HepG2 (cell line): ENCODE data around the gene PROC. TPM values are rescaled to one million over a fixed set of nuclear protein-coding genes. Genes with fewer than 3 reads are reported as not detected.

Experiments
- CBFB ChIP-seq: sonication (generic); formaldehyde crosslinking; IDR thresholded peaks from 2 replicates; pipeline ENCODE4 v1.4.0; 2020; ENCODE audit warnings: missing genetic modification reagents
- CENPX ChIP-seq: sonication (generic); formaldehyde crosslinking; IDR thresholded peaks from 2 replicates; pipeline ENCODE4 v1.9.0; 2021; ENCODE audit warnings: mild to moderate bottlenecking, missing genetic modification reagents, moderate library complexity
- ELF1 ChIP-seq: sonication (generic); formaldehyde crosslinking; IDR thresholded peaks from 2 replicates; pipeline ENCODE4 v1.4.0; 2020; ENCODE audit warnings: missing genetic modification reagents
- HOXD1 ChIP-seq: sonication (generic); formaldehyde crosslinking; IDR thresholded peaks from 2 replicates; pipeline ENCODE4 v1.5.0; 2020; ENCODE audit warnings: missing genetic modification reagents
- MED13 ChIP-seq: sonication (generic); formaldehyde crosslinking; IDR thresholded peaks from 2 replicates; pipeline ENCODE4 v1.5.0; 2020; ENCODE audit warnings: missing genetic modification reagents
- PLRG1 ChIP-seq: fragments of 450-650 bp; conservative IDR thresholded peaks from 2 replicates; pipeline ENCODE4 v1.6.1; 2016
- RARA ChIP-seq: IDR thresholded peaks from 2 replicates; pipeline ENCODE4 v1.6.1; 2016; ENCODE audit warnings: missing genetic modification reagents, missing compliant biosample characterization
- RBM39 ChIP-seq: fragments of 200-400 bp; formaldehyde crosslinking; IDR thresholded peaks from one replicate; pipeline ENCODE4 v1.6.1; 2018; ENCODE audit warnings: antibody characterized with exemption, mild to moderate bottlenecking, low read depth, low read length; ENCODE audit not compliant: poor library complexity, severe bottlenecking
- STAG1 ChIP-seq: sonication (generic); formaldehyde crosslinking; IDR thresholded peaks from 2 replicates; pipeline ENCODE4 v1.4.0; 2020; ENCODE audit warnings: missing genetic modification reagents
- TBP ChIP-seq: sonication (generic); formaldehyde crosslinking; IDR thresholded peaks from 2 replicates; pipeline ENCODE4 v1.5.0; 2020; ENCODE audit warnings: missing genetic modification reagents
- TCF7 ChIP-seq: sonication (generic); IDR thresholded peaks from 2 replicates; pipeline ENCODE4 v1.6.1; 2016; ENCODE audit warnings: antibody characterized with exemption, low read depth
- TSC22D2 ChIP-seq: sonication (generic); formaldehyde crosslinking; IDR thresholded peaks from 2 replicates; pipeline ENCODE4 v1.5.1; 2020; ENCODE audit warnings: missing genetic modification reagents, mild to moderate bottlenecking, borderline replicate concordance
- ZFP91 ChIP-seq: sonication (generic); formaldehyde crosslinking; IDR thresholded peaks from 2 replicates; pipeline ENCODE4 v1.9.0; 2022; ENCODE audit warnings: missing genetic modification reagents, mild to moderate bottlenecking, borderline replicate concordance
- ZNF12 ChIP-seq: sonication (generic); formaldehyde crosslinking; IDR thresholded peaks from 2 replicates; pipeline ENCODE4 v1.5.0; 2020; ENCODE audit warnings: missing genetic modification reagents
- ZNF224 ChIP-seq: sonication (generic); formaldehyde crosslinking; IDR thresholded peaks from 2 replicates; pipeline ENCODE4 v1.5.0; 2020; ENCODE audit warnings: mild to moderate bottlenecking, missing genetic modification reagents
- ZNF329 ChIP-seq: sonication (generic); formaldehyde crosslinking; IDR thresholded peaks from 2 replicates; pipeline ENCODE4 v1.9.0; 2021; ENCODE audit warnings: low read depth, mild to moderate bottlenecking, missing genetic modification reagents
- ZNF414 ChIP-seq: sonication (generic); formaldehyde crosslinking; IDR thresholded peaks from 2 replicates; pipeline ENCODE4 v1.5.0; 2020; ENCODE audit warnings: missing genetic modification reagents
- ZNF432 ChIP-seq: sonication (generic); formaldehyde crosslinking; IDR thresholded peaks from 2 replicates; pipeline ENCODE4 v1.5.0; 2020; ENCODE audit warnings: missing genetic modification reagents, mild to moderate bottlenecking, borderline replicate concordance
- ZNF468 ChIP-seq: sonication (generic); formaldehyde crosslinking; IDR thresholded peaks from 2 replicates; pipeline ENCODE4 v1.8.0; 2022; ENCODE audit warnings: mild to moderate bottlenecking, moderate library complexity, missing genetic modification reagents
- ZNF496 ChIP-seq: sonication (generic); formaldehyde crosslinking; IDR thresholded peaks from 2 replicates; pipeline ENCODE4 v1.8.1; 2023; ENCODE audit warnings: mild to moderate bottlenecking, moderate library complexity, missing genetic modification reagents; ENCODE audit not compliant: insufficient replicate concordance
- ZNF530 ChIP-seq: sonication (generic); formaldehyde crosslinking; IDR thresholded peaks from 2 replicates; pipeline ENCODE4 v1.5.0; 2020; ENCODE audit warnings: low read depth, mild to moderate bottlenecking, missing genetic modification reagents
- ZNF589 ChIP-seq: sonication (generic); formaldehyde crosslinking; conservative IDR thresholded peaks from 2 replicates; pipeline ENCODE4 v1.8.0; 2022; ENCODE audit warnings: mild to moderate bottlenecking, moderate library complexity, missing genetic modification reagents
- ZSCAN9 ChIP-seq: IDR thresholded peaks from 2 replicates; pipeline ENCODE4 v1.6.1; 2016; ENCODE audit warnings: borderline replicate concordance
- polyA plus RNA-seq, 8 experiments: library from polyadenylated mRNA; depleted of rRNA in 3 of 8; stranded (reverse) in 7 of 8; unstranded in 1 of 8; fragments of >200 nt; fragmentation: Illumina TruSeq in 4 of 8; extraction: Trizol in 4 of 8; gene quantifications; 2 replicates each; pipeline versions ENCODE4 v1.2.1 to v1.2.3, GENCODE V29; 2011 to 2016; ENCODE audit warnings: low read depth in 4 of 8, missing spikeins in 1 of 8, mixed read lengths in 1 of 8; ENCODE audit not compliant: insufficient read depth in 1 of 8
- total RNA-seq, 5 experiments: library from RNA; depleted of rRNA; stranded (reverse); fragments of >200 nt; fragmentation: Illumina TruSeq; extraction: Trizol; gene quantifications; 2 replicates each; pipeline ENCODE4 v1.2.3, GENCODE V29; 2016; ENCODE audit warnings: low read depth in 1 of 5
- TF ChIP-seq, protein P1 (sequence below): sonication (generic); formaldehyde crosslinking; IDR thresholded peaks from 2 replicates; pipeline ENCODE4 v1.4.0; 2020; ENCODE audit warnings: mild to moderate bottlenecking, missing genetic modification reagents
- TF ChIP-seq, protein P2 (sequence below): sonication (generic); formaldehyde crosslinking; IDR thresholded peaks from 2 replicates; pipeline ENCODE4 v1.4.0; 2020; ENCODE audit warnings: missing genetic modification reagents, borderline replicate concordance

The PROC gene
- total and polyA plus RNA-seq, 2 of the 13 experiments (the other 11 are each of a cell fraction or from before 2014, with no cell fraction given): 134 to 185 TPM

GRCh38 chr2:127415593-127416505 lies 2.4 kb upstream of the PROC start (continued):
- TF ChIP-seq ZNF414 (CRISPR knock-in tag) (no peak), MED13 (CRISPR knock-in tag) (no peak), ZNF432 (CRISPR knock-in tag) (no peak), ZNF589 (CRISPR knock-in tag) (peak; percentile 83; the same call in 1 of the 2 replicates), CENPX (CRISPR knock-in tag) (no peak), ZNF496 (CRISPR knock-in tag) (no peak), ZSCAN9 (CRISPR knock-in tag) (no peak), TCF7 (no peak), TSC22D2 (CRISPR knock-in tag) (no peak), RBM39 (no peak), TBP (CRISPR knock-in tag) (no peak), CBFB (no peak), ZNF530 (CRISPR knock-in tag) (no peak), ZNF329 (CRISPR knock-in tag) (no peak), ZNF12 (CRISPR knock-in tag) (no peak), ELF1 (CRISPR knock-in tag) (no peak), RARA (CRISPR knock-in tag) (no peak), PLRG1 (no peak), ZNF468 (CRISPR knock-in tag) (no peak), ZFP91 (peak; percentile 19; the same call in 1 of the 2 replicates), ZNF224 (CRISPR knock-in tag) (no peak), HOXD1 (CRISPR knock-in tag) (no peak), STAG1 (CRISPR knock-in tag) (no peak)
- TF ChIP-seq, protein P1, sequence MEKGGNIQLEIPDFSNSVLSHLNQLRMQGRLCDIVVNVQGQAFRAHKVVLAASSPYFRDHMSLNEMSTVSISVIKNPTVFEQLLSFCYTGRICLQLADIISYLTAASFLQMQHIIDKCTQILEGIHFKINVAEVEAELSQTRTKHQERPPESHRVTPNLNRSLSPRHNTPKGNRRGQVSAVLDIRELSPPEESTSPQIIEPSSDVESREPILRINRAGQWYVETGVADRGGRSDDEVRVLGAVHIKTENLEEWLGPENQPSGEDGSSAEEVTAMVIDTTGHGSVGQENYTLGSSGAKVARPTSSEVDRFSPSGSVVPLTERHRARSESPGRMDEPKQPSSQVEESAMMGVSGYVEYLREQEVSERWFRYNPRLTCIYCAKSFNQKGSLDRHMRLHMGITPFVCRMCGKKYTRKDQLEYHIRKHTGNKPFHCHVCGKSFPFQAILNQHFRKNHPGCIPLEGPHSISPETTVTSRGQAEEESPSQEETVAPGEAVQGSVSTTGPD (CRISPR knock-in tag): no peak
- TF ChIP-seq, protein P2, sequence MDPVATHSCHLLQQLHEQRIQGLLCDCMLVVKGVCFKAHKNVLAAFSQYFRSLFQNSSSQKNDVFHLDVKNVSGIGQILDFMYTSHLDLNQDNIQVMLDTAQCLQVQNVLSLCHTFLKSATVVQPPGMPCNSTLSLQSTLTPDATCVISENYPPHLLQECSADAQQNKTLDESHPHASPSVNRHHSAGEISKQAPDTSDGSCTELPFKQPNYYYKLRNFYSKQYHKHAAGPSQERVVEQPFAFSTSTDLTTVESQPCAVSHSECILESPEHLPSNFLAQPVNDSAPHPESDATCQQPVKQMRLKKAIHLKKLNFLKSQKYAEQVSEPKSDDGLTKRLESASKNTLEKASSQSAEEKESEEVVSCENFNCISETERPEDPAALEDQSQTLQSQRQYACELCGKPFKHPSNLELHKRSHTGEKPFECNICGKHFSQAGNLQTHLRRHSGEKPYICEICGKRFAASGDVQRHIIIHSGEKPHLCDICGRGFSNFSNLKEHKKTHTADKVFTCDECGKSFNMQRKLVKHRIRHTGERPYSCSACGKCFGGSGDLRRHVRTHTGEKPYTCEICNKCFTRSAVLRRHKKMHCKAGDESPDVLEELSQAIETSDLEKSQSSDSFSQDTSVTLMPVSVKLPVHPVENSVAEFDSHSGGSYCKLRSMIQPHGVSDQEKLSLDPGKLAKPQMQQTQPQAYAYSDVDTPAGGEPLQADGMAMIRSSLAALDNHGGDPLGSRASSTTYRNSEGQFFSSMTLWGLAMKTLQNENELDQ (CRISPR knock-in tag): no peak
